Smooth muscle cell (in vitro differentiated cells): Measurements from ENCODE around the gene CRLF1. TPM values are rescaled to one million over a fixed set of nuclear protein-coding genes. Genes with fewer than 3 reads are reported as not detected.

ENCODE experiments used
- DNase-seq: peaks from one replicate; lab custom pipeline; 2025; ENCODE audit not compliant: unreplicated experiment; lab: John Stamatoyannopoulos, UW
- H2AFZ ChIP-seq: fragments of 200-600 bp; sonication (generic); 2 replicates; pipeline ENCODE4 v1.6.0; 2016; ENCODE audit warnings: antibody characterized with exemption, low read depth, mild to moderate bottlenecking
- H3F3A ChIP-seq: fragments of 200-600 bp; sonication (generic); 2 replicates; pipeline ENCODE4 v1.6.0; 2017; ENCODE audit warnings: antibody characterized with exemption, low read depth
- H3K27ac ChIP-seq: fragments of 200-600 bp; sonication (generic); 2 replicates; pipeline ENCODE4 v1.5.1; 2016; ENCODE audit warnings: low read depth, mild to moderate bottlenecking
- H3K27me3 ChIP-seq: fragments of 200-600 bp; sonication (generic); 2 replicates; pipeline ENCODE4 v1.6.1; 2016; ENCODE audit warnings: low read depth, mild to moderate bottlenecking
- H3K36me3 ChIP-seq: fragments of 200-600 bp; sonication (generic); 2 replicates; pipeline ENCODE4 v1.5.1; 2016; ENCODE audit warnings: low read depth
- H3K4me1 ChIP-seq: fragments of 200-600 bp; sonication (generic); 2 replicates; pipeline ENCODE4 v1.5.1; 2016; ENCODE audit warnings: low read depth
- H3K4me2 ChIP-seq: fragments of 200-600 bp; sonication (generic); 2 replicates; pipeline ENCODE4 v1.6.0; 2016; ENCODE audit warnings: mild to moderate bottlenecking
- H3K4me3 ChIP-seq: fragments of 200-600 bp; sonication (generic); 2 replicates; pipeline ENCODE4 v1.5.1; 2016; ENCODE audit warnings: mild to moderate bottlenecking
- H3K79me2 ChIP-seq: fragments of 200-600 bp; sonication (generic); 2 replicates; pipeline ENCODE4 v1.6.0; 2016; ENCODE audit warnings: low read depth, mild to moderate bottlenecking
- H3K9ac ChIP-seq: fragments of 200-600 bp; sonication (generic); 2 replicates; pipeline ENCODE4 v1.6.0; 2016; ENCODE audit warnings: low read depth
- H3K9me3 ChIP-seq: fragments of 200-600 bp; sonication (generic); replicated peaks from 2 replicates; pipeline ENCODE4 v1.5.1; 2016; ENCODE audit warnings: low read depth
- H4K20me1 ChIP-seq: fragments of 200-600 bp; sonication (generic); 2 replicates; pipeline ENCODE4 v1.6.0; 2016; ENCODE audit warnings: low read depth
- WGBS: methylation state at CpG from one replicate; pipeline ENCODE4 v1.1.7; 2016; ENCODE audit warnings: low lambda C conversion rate; 5-methylcytosine and 5-hydroxymethylcytosine counted together
- polyA plus RNA-seq: library from polyadenylated mRNA; unstranded; fragments of >200 nt; fragmentation: Nextera tagmentation; extraction: Ambion mirVana; gene quantifications from 2 replicates; pipeline ENCODE4 v1.2.1, GENCODE V29; 2016
- total RNA-seq: library from RNA; depleted of rRNA; stranded (reverse); fragments of >200 nt; gene quantifications from 2 replicates; pipeline ENCODE4 v1.2.3, GENCODE V29; 2014
- TF ChIP-seq, protein P1 (sequence below): fragments of 200-600 bp; sonication (generic); IDR thresholded peaks from 2 replicates; pipeline ENCODE4 v1.5.1; 2017; ENCODE audit warnings: borderline replicate concordance, mild to moderate bottlenecking, antibody characterized with exemption; ENCODE audit not compliant: insufficient read depth, poor library complexity, severe bottlenecking

The CRLF1 gene
- total and polyA plus RNA-seq, 2 experiments from 2014 or later = 196 to 1,048 TPM

DNA sequence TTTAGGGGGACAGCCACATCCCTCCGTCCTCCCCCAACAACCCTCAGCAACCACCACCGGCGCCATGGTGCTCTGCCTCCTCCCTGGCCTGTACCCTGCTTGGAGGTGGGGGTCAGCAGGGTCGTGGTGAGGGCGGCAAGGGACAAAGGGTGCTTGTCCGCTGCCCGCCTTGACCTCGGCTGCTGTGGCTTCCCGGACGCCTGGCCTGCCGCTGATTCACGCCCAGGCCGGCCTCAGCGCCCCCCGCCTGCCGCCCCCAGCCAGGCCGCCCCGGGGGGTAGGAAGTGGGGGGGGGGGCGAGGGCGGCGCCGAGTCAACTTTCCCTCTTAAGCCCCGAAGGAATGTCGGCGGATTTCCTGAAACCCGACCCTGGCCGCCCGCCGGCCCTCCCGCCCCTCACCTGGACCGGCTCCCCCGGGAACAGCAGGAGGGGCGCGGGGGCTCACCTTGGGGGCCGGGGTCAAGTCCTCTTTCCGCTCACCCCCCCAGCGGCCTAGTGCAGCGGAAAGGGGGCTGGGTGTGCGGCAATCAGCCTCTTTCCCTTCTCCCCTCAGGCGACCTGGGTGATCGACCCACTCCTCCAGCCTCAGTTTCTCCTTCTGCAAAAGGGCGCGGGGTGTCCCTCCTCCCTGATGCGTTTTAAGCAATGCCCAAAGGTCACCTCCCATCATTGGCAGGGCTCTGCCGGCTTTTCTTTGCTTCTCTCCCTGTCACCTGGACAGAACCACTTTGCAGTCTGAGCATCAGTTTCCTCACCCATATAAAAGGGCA lies 4.1 kb upstream of the CRLF1 start:
- DNase-seq = no peak
- H3F3A ChIP-seq = no peaks in the 10 kb centered on the region
- H4K20me1 ChIP-seq = no peaks in the 10 kb centered on the region
- peak overlapping the region; percentile 56 for H3K4me3 ChIP-seq
- peaks cover 35% of the 10 kb centered on the region for H3K4me1 ChIP-seq
- H3K36me3 ChIP-seq = no peaks in the 10 kb centered on the region
- no peak overlapping the region for H3K27ac ChIP-seq
- H3K9me3 ChIP-seq = no peaks in the 10 kb centered on the region
- H3K79me2 ChIP-seq = peaks cover 4% of the 10 kb centered on the region
- TF ChIP-seq, protein P1, sequence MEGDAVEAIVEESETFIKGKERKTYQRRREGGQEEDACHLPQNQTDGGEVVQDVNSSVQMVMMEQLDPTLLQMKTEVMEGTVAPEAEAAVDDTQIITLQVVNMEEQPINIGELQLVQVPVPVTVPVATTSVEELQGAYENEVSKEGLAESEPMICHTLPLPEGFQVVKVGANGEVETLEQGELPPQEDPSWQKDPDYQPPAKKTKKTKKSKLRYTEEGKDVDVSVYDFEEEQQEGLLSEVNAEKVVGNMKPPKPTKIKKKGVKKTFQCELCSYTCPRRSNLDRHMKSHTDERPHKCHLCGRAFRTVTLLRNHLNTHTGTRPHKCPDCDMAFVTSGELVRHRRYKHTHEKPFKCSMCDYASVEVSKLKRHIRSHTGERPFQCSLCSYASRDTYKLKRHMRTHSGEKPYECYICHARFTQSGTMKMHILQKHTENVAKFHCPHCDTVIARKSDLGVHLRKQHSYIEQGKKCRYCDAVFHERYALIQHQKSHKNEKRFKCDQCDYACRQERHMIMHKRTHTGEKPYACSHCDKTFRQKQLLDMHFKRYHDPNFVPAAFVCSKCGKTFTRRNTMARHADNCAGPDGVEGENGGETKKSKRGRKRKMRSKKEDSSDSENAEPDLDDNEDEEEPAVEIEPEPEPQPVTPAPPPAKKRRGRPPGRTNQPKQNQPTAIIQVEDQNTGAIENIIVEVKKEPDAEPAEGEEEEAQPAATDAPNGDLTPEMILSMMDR = no peak
- H3K9ac ChIP-seq = no peak overlapping the region
- H3K27me3 ChIP-seq = peaks cover 82% of the 10 kb centered on the region
- H3K4me2 ChIP-seq = peak overlapping the region; percentile 94
- H2AFZ ChIP-seq = no peak overlapping the region
- 3% methylated on average over 15 of the region's 45 CpGs for WGBS

- H3K36me3 ChIP-seq = no peaks in the 10 kb centered on the region
- H3K79me2 ChIP-seq = peaks cover 4% of the 10 kb centered on the region
- H3K27ac ChIP-seq = no peak overlapping the region
- H2AFZ ChIP-seq = no peak overlapping the region
- H3K9me3 ChIP-seq = no peaks in the 10 kb centered on the region
- H3K9ac ChIP-seq = no peak overlapping the region
- TF ChIP-seq, protein P1 = no peak
- H4K20me1 ChIP-seq = peaks cover 2% of the 10 kb centered on the region
- DNase-seq = no peak
- H3K4me3 ChIP-seq = no peak overlapping the region
- no peaks in the 10 kb centered on the region for H3F3A ChIP-seq
- peaks cover 36% of the 10 kb centered on the region for H3K4me1 ChIP-seq
- H3K27me3 ChIP-seq = peaks cover 84% of the 10 kb centered on the region
- 52% methylated on average over 3 of the region's 3 CpGs for WGBS
- peak overlapping the region; percentile 94 for H3K4me2 ChIP-seq
Observed at GRCh38 chr19:18610245-18610555, 3.6 kb upstream of the CRLF1 start.

- Histone ChIP-seq H3K4me1 (peaks cover 41% of the 10 kb centered on the region), H3K27me3 (peaks cover 84% of the 10 kb centered on the region), H2AFZ (no peak overlapping the region), H3K4me2 (no peak overlapping the region), H3K27ac (no peak overlapping the region), H3K9me3 (no peaks in the 10 kb centered on the region), H3F3A (peaks cover 4% of the 10 kb centered on the region), H3K9ac (no peak overlapping the region), H3K79me2 (peaks cover 4% of the 10 kb centered on the region), H3K4me3 (no peak overlapping the region), H4K20me1 (peaks cover 7% of the 10 kb centered on the region), H3K36me3 (no peaks in the 10 kb centered on the region)
- TF ChIP-seq, protein P1 = no peak
- 46% methylated on average over 2 of the region's 2 CpGs for WGBS
- no peak for DNase-seq
Observed at GRCh38 chr19:18609717-18610051, 3.1 kb upstream of the CRLF1 start.
